Testis (tissue), 2 donors: ENCODE measurements around the gene C12orf57.

Source experiments
- POLR2A ChIP-seq: fragments of 450-650 bp; IDR thresholded peaks from one replicate; pipeline ENCODE4 v1.6.1; 2017; ENCODE audit warnings: antibody characterized with exemption, mild to moderate bottlenecking, moderate library complexity
- TF ChIP-seq, protein P1 (sequence below), 3 experiments: fragments of 450-650 bp in 2 of 3; fragments of 200-600 bp in 1 of 3; sonication (generic) in 1 of 3; IDR thresholded peaks; one replicate each; pipeline ENCODE4 v1.5.1; 2016 to 2019; ENCODE audit warnings: antibody characterized with exemption in 3 of 3, mild to moderate bottlenecking in 2 of 3, moderate library complexity in 1 of 3

DNA sequence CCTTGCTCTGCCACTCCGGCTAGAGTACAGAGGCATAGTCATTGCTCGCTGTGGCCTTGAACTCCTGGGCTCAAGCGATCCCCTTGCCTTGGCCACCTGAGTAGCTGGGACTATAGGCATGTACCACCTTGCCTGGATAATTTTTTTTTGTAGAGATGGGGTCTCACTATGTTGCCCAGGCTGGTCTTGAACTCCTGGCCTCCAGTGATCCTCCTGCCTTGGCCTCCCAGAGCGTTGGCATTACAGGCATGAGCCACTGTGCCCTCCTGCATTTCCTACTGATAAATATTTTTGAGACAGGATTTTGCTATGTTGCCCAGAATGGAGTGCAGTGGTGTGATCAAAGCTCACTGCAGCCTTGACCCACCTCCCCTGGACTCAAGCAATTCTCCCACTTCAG, 36.3 kb downstream of the C12orf57 start:
- TF ChIP-seq, protein P1, sequence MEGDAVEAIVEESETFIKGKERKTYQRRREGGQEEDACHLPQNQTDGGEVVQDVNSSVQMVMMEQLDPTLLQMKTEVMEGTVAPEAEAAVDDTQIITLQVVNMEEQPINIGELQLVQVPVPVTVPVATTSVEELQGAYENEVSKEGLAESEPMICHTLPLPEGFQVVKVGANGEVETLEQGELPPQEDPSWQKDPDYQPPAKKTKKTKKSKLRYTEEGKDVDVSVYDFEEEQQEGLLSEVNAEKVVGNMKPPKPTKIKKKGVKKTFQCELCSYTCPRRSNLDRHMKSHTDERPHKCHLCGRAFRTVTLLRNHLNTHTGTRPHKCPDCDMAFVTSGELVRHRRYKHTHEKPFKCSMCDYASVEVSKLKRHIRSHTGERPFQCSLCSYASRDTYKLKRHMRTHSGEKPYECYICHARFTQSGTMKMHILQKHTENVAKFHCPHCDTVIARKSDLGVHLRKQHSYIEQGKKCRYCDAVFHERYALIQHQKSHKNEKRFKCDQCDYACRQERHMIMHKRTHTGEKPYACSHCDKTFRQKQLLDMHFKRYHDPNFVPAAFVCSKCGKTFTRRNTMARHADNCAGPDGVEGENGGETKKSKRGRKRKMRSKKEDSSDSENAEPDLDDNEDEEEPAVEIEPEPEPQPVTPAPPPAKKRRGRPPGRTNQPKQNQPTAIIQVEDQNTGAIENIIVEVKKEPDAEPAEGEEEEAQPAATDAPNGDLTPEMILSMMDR (IDR thresholded peaks at IDR 0.05) = no peak
- no peak for TF ChIP-seq POLR2A
